Measurements from ENCODE around the gene SLC5A1.

- TF ChIP-seq CTCF (IDR thresholded peaks at IDR 0.05) (no peak), EZH2 (IDR thresholded peaks at IDR 0.05; ENCODE audit: borderline replicate concordance, insufficient read depth, low read depth, low read length, poor library complexity, severe bottlenecking) (no peak)
These were observed 39.9 kb downstream of the SLC5A1 start for GRCh38 chr22:32083000-32083399.
